GM19397 (cell line): Measurements from ENCODE around the gene TFEB.

Experiments used
- ATAC-seq: cut with Tn5 transposase; IDR thresholded peaks from one replicate; pipeline ENCODE4 v1.9.1; 2021; ENCODE audit warnings: mild to moderate bottlenecking, moderate library complexity; ENCODE audit not compliant: unreplicated experiment

TFEB gene

DNA sequence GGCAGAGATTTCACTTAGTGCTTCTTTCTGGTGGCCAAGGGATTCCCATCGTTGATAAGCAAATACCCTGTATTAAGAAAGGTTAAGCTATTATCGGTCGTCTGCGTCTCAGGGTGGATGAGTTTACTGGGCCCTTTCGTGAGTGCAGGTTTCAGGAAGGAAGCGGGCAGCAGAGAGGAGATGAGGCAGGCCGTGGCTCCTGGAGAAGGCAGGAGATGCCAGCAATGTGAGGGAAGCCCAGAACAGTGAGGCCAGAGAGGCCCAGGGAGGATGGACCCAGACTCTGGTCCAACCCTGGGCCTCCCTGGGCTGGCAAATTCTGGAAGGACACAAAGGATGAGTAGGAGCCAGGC lies 11.2 kb downstream of the TFEB start:
- ATAC-seq: no peak

DNA sequence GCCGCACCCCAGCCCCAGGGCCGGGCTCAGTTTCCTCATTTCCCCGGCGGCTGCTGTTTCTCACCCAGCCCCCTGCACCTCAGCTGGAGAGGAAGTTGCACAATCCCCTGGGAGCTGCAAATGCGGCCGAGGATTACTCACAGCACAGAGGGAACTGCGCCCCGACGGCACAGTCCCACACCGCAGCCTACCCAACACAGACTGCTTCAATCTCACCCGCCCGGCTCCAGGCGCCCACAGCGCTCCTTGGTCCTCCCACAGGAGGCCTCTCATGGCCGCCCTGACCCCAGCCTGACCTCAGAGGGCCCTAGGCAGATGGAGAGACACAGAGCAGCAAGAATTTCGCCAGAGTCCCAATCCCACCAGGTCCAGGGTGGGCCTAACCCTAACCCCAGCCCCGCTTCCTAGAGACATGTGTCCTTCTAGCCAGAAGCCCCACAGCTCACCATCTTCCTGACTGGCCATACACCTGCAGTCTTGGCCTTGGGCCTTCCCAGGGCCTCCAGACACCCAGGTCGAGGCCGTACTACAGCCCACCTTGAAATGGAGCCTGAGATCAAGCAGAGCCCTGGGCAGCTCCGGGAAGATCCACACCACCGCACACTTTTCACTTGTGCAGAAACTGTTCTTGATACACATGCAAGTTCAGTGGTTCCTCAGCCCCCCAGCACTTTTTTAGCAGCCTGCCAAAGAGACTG lies 11.7 kb downstream of the TFEB start:
- ATAC-seq: peak; percentile 63

DNA sequence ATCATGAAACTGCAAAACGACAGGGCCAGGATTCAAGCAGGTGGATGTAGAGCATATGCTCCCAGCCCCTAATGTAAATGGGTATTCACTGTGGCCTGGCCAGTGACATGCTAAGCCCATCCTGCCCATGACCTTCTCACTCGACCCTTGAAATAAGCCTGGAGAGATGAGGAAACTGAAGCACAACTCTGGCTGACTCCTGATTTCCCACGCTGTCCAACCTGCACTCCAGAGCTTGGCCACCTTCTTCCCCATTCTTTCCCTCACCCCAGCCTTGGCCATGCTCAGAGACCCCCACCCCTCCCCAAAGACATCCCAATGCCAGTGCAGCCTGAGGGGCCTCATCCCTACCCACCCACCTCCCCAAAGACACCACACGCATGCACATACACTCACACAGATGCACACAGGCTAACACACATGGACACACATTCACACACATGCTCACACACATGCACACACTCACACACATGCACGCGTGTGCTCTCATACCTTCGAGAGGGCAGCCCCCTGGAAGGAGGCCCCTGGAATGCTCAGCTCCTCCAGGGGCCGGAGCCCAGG lies 12.4 kb downstream of the TFEB start:
- no peak for ATAC-seq

DNA sequence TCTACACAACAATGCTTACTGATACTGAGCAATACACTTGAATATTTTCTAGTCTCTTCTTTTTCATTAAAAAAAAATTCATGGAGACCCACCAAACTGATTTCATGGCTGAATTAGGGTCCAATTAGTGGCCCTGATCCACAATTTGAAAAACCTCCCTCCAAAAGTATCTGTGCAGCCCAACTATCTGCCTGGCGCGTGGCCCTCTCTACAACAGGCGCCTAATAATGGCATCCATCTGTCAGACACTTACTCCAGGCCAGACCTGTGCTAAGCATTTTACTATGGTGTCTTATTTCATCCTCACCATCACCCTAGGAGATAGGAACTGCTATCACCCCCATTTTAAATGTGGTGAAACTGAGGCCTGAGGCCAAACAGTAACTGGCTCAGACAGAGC lies 14.0 kb downstream of the TFEB start:
- no peak for ATAC-seq

DNA sequence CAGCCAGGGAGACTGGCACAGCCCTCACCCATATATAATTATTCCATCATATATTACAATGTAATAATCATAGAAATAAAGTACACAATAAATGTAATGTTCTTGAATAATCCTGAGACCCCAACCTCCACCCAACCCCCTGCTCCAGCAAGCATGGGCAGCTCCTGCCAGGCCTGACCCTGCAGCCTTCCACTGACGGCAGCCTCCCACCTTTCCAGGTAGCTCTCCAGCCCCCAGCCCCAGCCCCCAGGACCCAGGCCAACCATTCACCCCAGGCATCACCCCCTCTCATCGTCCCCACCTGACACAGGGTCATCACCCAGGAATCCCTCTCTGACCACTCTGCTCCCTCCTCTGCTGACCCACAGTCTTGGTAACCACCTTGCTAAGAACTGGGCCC lies 14.6 kb downstream of the TFEB start:
- ATAC-seq: no peak

DNA sequence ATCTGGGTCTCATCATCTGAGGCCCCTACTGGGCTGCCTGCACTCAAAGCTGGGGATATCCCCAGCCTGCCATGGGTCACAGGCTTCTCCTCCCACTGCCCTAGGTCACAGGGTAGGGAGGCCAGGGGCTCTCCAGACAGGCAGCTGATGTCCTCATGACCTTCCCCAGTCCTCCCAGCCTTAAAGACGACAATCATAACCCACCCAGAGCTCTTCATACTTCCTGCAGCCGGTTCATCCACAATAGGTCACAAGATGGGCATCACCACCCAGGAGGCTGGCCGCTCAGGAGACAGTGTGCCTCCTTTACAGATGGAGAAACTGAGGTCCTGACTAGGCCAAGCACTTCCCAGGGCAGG lies 15.2 kb downstream of the TFEB start:
- ATAC-seq: no peak

DNA sequence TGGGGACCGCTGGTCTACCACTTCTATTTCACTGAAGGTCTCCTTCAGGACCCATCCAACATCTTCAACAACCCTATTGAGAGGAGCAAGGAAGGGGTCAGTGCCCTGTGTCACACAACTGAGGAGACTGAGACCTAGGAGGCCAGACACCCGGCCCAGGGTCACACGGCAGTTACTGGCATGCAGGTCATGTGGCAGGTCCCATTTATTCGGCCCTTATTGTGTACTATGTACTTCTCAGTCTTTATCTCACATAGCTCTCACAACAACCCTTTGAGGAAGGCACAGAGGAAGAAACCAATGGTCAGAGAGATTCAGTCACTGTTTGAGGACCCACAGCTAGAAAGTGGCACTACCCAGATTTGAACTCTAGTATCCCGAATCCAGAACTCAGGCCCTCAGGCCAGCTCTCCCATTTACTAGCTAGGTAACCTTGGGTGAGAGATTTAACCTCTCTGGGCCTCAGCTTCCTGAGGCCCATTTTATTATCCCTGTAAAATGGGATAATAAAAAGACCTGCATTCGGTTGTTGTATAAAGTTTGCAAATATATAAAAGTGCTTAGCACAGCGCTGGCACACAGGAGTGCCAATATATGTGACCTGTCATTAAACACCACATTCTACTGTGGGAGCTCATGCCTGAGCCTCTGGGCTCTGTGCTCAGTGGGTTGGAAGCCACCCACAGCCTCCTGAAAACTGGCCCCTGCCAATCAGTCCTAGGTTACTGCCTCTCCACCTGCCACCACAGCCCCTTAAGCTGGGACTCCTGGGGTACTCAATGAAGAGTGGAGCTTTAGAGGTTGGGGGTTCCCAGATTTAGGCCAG lies 15.8 kb downstream of the TFEB start:
- no peak for ATAC-seq

DNA sequence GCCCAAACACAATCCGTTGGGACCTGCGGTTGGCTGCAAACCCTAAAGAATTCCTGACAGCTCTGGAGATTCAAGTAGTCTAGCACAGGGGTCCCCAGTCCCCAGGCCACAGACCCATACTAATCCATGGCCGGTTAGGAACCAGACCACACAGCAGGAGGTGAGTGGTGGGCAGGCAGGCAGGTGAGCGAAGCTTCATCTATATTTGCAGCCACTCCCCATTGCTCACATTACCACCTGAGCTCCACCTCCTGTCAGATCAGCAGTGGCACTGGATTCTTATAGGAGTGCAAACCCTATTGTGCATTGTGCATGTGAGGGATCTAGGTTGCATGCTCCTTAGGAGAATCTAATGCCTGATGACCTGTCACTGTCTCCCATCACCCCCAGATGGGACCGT lies 16.6 kb downstream of the TFEB start:
- no peak for ATAC-seq

DNA sequence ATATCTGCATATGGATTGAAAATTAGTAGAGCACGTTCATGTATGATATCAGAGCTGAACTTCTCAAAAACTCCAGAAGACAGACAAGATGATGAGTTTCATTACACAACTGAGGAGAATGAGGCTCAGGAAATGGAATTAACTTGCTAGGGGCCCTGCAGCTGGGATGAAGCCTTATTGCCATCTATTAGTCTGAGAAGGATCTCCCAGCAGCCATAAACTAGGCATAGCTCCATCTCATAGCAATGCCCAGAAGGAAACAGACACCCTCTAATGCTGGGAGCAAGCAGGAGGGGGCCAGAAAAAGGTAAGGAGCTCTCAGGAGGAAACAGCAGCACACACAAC lies 18.0 kb downstream of the TFEB start:
- ATAC-seq: no peak

DNA sequence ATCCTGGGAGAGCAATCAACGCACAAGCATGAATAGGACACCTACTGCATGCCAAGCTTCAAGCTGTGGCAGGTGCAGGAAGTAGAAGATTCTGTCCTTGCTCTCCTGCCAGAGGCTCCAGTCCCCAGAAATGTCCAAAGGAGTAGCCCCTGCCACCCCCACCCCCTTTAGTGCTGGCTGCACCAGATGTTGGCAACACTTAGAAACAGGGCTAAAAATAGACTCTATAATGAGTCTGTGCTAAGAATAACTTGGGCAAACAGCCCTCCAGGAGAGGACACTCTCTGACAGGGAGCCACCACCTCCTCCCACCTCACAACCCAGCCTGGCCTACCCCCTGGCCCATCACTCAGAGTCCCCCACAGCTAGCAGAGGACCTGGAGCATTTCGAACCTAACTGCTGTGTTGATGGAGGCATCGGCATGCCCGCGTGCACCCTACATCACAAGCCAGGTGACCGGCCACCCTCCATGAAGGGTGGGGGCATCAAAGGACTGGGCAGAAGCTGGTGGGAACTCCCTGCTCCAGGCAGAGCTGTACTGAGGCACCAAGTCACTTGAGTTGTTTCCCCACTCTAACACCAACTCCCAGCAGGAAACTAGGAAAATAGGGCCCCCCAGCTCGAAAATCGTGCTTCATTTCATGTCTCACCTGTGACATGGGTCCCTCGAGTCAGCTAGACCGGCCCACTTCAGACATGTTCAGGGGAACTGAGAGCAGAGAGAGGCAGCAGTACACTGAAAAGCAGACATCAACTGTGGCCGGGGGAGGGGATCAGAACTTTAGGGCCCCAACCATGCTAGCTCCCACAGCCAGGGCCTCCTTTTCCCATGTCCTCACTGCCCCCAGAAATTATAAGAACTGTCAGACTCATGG lies 18.7 kb downstream of the TFEB start:
- ATAC-seq: no peak

DNA sequence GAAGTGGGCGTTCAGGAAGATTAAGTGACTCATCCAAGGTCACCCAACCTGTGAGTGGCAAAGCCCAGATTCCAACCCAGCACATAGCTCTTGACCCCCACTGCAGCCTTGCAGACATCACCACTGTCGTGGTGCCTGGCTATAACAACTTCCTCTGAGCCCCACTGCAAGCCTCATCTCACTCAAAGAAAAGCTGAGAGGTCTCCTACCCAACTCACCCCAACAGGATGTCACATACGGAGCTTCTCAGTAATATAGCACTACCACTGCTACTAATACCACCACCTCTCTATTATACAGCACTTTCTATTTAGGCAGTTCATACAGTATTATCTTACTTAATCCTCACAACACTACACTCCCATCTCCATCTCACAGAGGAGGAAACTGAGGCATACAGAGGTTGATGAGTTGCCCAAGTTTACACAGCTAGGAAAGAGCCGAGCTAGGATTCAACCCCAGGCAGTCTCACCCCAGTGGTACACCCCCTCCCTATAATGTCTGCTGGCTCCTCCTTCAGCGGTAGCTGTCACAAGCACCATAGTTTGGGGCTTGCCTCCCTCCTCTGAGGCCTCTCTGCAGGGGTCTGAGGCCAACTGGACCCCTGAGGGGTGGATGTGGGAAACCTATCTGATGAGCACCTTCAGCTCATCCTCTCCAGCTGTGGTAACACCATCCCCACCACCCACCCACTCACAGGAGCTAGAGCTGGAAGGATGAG lies 19.5 kb downstream of the TFEB start:
- no peak for ATAC-seq

DNA sequence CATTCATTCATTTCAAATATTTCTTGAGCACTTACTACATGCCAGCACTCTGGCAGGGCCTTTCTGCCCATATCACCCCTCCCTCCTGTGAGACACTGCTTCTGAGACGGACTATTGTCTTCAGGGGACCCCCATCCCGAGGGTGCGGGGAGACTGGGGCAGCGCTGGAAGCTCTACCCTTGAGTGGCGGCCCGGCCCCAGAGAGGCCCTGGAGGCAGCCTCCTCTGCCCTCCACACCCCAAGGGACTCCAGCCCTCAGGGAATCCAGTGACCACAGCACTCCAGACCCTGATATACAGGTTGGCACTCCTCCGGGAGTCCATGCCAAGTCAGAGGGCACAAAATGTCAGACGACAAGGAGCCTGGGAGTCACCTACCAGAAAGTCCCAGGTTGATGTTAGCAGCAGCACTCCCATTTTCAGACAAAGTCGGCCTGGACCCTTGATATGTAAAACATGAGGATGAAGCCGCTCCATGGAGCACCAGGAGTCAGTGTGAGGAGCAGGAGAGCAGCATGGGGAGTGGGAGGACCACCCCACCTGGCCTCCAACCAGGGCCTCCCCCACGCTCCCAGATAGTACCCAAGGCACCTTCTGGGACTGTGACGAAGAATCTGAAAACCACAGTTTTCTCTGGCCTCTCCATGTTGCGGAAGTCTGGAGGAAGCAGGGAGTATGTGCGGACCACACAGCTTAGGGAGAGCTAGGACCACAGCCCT lies 20.7 kb downstream of the TFEB start:
- no peak for ATAC-seq

DNA sequence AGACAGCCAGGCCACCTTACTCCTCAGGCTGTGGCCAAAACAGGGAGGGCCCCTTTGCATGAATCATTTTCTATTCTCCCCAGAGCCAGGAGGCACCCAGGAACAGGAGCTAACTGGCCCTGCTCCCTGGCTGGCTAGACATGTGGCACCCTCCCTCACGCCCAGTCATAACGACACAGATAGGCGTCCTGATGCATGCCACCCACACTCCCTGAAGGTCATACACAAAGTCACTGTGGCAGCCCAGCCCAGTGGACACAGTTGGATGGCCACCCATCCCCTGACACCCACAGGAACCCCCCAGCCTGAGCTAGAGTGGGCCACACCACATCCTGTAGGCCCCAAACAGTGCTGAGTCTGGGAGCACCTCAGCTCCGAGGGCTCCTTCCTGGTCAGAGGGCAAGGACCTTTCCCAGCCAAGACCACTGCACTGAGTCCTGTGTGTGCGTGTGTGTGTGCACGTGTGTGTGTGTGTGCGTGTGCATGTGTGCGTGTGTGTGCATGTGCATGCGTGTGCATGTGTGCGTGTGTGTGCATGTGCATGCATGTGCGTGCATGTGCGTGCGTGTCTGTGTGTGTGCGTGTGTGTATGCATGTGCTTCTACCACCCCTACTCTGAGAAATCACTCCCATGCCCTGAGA lies 21.6 kb downstream of the TFEB start:
- ATAC-seq: peak; percentile 41

DNA sequence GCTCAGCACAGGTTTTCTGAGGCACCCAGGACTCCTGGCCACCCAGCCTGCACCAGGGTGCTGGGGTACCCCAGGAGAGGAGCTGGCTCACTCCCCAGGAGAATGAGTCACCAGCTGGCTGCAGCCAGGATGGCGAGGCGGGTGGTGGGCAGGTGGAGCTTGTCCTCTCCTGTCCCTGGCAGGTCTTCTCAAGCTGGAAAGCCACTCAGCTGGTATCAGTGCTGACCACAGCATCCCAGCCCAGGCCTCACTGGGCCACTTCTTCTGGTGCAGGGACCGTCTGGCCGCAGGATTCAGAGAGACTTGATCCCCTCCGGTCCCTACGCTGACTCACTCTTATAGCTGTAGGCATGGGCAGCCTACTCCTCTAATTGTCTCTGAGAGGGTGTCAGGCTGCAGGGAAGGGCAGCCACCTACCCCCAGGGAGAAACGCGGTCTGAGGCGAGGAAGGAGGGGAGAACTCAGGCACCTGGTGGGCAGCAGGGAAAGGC lies 22.2 kb downstream of the TFEB start:
- ATAC-seq: peak; percentile 8

DNA sequence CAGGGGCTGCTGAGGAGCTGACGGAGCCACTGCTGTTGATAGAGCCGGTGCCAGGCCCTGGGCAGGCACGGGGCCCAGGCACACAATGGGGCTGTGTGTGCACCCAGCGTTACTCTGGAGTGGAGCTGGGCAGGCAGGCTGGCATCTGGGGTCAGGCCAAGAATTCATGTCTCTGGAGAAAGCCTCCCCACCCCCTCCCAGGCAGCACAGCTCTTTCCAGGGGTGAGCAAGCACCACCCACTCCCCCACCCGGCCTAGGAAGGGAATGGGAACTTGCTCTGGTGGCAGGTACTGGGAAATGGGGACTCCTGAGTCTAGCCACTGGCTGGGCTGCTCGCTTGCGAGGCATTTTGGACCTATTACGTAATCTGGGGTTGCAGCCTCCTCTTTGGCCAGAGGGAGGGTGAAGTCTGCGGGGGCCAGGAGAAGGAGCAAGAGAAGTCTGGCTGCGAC lies 22.7 kb downstream of the TFEB start:
- ATAC-seq: no peak

DNA sequence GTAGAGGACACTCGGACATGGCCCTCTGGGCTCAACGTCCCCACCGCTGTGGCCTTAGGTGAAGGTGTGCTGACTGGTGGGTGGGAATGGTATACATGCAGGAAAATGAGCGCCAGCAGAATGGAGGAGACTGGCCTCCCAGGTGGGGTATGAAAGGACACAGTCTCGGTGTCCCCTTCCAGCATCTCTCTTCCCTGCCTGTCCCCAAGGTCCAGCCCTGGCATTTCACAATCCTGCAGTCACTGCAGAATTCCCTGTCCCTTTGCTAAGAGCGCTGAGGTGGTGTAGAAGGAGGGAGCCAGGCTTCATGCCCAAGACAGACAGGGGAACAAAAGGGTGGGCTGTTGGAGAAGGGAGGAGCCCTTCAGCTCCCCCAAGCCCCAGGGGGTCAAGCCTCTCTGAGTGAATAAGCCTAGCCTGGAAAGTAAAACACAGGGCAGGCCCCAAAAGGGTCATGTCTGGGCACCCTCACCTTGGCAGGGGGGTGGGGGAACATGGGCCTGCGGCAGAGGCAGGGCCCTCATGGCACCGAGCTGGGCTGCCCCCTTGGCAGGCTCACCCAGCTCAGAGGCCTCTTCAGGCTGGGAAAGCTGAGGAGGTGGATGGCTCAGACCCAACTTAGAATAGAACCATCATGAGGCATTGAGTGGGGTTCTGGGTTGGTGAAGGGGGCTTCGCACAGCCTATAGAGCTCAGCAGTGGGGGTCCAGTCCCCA lies 23.9 kb downstream of the TFEB start:
- ATAC-seq: no peak

DNA sequence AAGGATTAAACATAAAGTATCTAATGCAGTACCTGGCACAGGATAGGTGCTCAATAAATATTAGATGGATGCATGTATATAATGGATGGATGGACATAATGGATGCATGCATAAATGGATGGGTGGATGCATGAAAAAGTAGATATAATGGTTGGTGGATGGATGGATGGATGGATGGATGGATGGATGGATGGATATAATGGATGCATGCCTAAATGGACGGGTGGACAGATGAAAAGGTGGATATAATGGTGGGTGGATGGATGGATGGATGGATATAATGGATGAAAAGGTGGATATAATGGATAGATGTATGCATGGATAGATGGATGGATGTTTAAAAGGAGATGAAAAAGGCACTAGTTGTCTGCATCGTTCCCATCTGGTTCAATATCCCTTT lies 26.0 kb downstream of the TFEB start:
- no peak for ATAC-seq

DNA sequence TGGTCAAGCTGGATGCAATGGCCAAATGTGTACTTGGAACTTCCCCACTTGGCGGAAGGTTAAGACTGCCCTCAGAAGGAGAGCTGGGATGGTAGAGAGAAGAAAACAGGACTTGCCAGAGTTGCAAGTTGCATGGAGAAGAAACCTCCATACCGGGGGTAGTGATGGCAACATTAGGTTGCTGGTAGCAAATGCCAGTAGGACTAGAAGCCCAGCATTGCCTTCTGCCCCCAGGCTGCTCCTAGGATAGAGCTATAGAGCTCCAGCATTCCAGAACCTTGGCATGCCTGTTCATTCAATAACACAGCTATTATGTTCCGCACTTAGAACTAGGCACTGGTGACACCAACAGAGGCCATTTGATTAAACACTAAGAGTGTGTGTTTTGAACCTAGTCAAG lies 26.6 kb downstream of the TFEB start:
- no peak for ATAC-seq
